ENCODE measurements around the gene TRAF7.

Gene TRAF7

DNA sequence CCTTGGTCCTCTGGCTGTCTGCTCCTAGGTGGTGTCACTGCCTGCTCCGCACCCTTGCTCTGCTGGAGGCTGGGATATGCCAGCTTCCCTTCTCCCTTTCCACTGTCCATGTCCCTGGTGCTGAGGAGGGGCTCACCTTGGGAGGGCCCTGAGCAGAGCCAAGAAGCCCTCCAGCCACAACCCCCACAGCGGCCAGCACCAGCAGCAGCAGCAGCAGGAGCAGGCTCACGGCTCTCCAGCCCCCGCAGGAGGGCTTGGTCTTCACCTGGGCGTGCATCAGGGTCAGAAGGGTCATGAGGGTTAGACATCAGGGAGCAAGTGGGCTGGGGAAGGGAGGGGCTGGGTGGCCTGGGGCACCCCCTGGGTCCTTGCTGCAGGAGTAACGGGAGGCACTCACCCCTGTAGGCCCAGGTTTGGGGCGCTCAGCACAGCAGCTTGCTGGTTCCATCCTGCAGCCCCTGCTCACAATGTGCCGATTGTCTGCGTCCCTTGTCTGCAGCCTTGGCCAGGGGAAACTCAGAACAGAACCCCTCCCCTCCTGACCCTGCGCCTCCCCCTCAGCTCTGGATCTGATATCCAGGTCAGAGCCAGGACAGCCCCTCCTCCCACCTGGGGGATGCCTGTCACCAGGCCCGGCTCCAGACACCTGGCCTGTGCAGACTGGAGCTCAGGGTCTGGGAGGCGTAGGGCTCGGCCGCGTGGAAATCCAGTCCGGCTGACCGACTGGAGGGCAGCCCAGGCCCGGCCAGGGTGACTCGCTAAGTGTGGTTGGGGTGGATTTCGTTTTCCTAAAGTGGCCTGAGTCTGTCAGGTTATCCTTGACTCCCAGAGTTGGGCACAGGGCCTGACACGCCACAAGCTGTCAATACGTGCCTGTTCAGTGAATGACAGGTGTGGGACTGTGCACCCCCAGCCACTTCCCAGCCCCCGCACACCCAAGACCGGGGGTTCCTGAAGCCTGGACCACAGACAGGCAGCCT lies 55.1 kb downstream of the TRAF7 start, which contains the start of gene BRICD5:
BRICD5 (minus strand) TSS at position 478 of the 980 bp plus-strand sequence; CDS start at position 448, 30 bp downstream.
- Histone ChIP-seq H3K4me3 (ENCODE audit: low read depth, low read length) (no peak within 1 kb of the TSS), H3K27me3 (ENCODE audit: control insufficient read depth, insufficient read depth, low read length) (no peaks in the 10 kb centered on the region), H3K9me3 (ENCODE audit: control insufficient read depth, insufficient read depth, low read length) (no peaks in the 10 kb centered on the region), H3K36me3 (ENCODE audit: control insufficient read depth, insufficient read depth, low read length) (peaks cover 45% of the 10 kb centered on the region), H3K9ac (ENCODE audit: low read depth, low read length) (peak within 1 kb of the TSS; percentile 47), H3K4me1 (ENCODE audit: control insufficient read depth, insufficient read depth, low read length) (no peaks in the 10 kb centered on the region)

DNA sequence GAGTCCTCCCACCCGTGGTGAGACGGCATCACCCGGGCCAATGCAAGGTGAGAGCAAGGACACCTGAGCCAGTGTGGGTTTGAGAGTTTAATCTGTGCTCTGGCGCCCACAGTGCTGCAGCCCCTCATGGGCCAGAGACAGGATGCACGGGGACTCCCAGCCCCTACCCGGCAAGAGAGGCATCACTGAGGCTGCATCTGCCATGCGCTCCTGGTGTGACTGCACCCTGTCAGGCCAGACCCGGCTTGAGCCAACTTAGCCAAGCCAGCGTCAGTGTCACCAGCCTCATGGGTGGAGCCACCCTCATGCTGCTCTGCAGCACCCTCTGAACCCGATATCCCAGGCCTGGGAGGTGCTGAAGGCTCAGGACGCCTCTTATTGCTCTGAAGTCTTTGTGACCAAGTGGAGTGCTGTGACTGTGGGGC lies 56.4 kb downstream of the TRAF7 start:
- Histone ChIP-seq H3K9ac (ENCODE audit: low read depth, low read length) (no peak overlapping the region), H3K4me3 (ENCODE audit: low read depth, low read length) (no peak overlapping the region), H3K9me3 (ENCODE audit: control insufficient read depth, insufficient read depth, low read length) (no peaks in the 10 kb centered on the region), H3K27me3 (ENCODE audit: control insufficient read depth, insufficient read depth, low read length) (no peaks in the 10 kb centered on the region), H3K36me3 (ENCODE audit: control insufficient read depth, insufficient read depth, low read length) (peaks cover 41% of the 10 kb centered on the region), H3K4me1 (ENCODE audit: control insufficient read depth, insufficient read depth, low read length) (no peaks in the 10 kb centered on the region)

DNA sequence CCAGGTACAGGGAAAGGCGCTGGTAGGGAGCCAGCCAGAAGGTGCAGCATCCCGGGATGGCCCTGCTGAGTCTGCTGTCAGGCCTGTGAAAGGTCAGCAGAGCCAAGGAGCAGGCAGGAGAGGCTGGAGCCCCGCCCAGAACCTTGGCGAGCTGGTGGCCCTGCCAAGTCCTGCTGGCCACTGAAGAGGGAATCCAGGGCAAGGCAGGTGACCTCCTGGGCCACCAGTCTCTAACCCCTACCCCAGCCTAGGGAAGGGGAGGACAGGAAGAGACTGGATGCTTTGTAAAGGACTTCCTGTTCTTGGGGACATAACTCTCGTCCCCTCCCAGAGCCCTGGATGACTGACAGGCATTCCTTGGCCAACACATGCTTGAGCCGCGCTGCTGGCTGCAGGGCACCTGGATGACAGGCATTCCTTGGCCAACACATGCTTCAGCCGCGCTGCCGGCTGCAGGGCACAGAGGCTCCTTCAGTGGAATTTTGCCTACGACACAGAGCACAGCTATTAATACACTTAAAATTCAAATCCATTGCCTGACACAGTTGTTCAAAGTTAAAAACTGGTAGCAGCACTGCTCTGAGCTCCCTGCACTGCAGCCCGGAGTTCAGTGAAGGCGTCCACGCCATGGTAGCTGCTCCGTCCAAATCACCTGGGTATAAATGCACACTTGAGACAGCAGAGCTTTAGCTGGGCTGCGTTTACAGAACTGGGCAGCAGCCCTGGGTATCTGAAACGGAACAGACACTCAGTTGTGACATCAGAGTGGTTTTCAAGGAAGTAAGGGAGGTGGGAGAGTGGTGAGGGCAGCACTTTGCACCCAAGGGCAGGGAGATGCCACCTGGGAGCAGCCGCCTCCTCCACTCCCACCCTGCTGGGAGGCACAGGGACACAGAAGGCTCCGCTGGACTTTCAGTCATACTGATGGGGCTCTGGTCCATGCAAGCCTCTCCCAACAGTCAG lies 57.1 kb downstream of the TRAF7 start:
- peaks cover 34% of the 10 kb centered on the region for H3K36me3 ChIP-seq (ENCODE audit: control insufficient read depth, insufficient read depth, low read length)
- H3K9ac ChIP-seq (ENCODE audit: low read depth, low read length) = peak overlapping the region; percentile 12
- peak overlapping the region; percentile 75 for H3K4me3 ChIP-seq (ENCODE audit: low read depth, low read length)

GRCh38 chr16:2213817-2214718 lies 58.5 kb downstream of the TRAF7 start:
- Histone ChIP-seq H3K4me1 (ENCODE audit: control insufficient read depth, insufficient read depth, low read length) (no peaks in the 10 kb centered on the region), H3K27me3 (ENCODE audit: control insufficient read depth, insufficient read depth, low read length) (no peaks in the 10 kb centered on the region), H3K4me3 (ENCODE audit: low read depth, low read length) (peak overlapping the region; percentile 75), H3K9me3 (ENCODE audit: control insufficient read depth, insufficient read depth, low read length) (no peaks in the 10 kb centered on the region), H3K9ac (ENCODE audit: low read depth, low read length) (peak overlapping the region; percentile 60), H3K36me3 (ENCODE audit: control insufficient read depth, insufficient read depth, low read length) (peaks cover 20% of the 10 kb centered on the region)

More for the DNA sequence above, 57.1 kb downstream of the TRAF7 start:
- Histone ChIP-seq H3K27me3 (ENCODE audit: control insufficient read depth, insufficient read depth, low read length) (no peaks in the 10 kb centered on the region), H3K4me1 (ENCODE audit: control insufficient read depth, insufficient read depth, low read length) (no peaks in the 10 kb centered on the region), H3K9me3 (ENCODE audit: control insufficient read depth, insufficient read depth, low read length) (no peaks in the 10 kb centered on the region)

DNA sequence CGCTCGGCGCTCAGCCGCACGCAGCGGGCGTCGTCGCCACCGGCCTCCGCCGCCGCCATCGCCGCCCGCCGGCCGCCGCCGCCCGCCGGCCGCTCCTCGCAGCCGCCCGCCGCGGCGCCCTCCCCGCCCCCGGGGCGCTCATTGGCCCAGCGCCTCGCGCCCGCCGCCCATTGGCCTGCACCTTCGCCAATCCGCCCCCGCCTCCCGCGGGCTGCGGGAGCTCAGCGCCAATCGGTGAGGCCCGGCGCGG lies 59.1 kb downstream of the TRAF7 start, which contains the start of gene PGP:
PGP (minus strand) TSS at position 122 of the 250 bp plus-strand sequence; CDS start at position 59, 63 bp downstream.
- Histone ChIP-seq H3K4me1 (ENCODE audit: control insufficient read depth, insufficient read depth, low read length) (no peaks in the 10 kb centered on the region), H3K36me3 (ENCODE audit: control insufficient read depth, insufficient read depth, low read length) (peaks cover 14% of the 10 kb centered on the region), H3K9ac (ENCODE audit: low read depth, low read length) (peak within 1 kb of the TSS; percentile 77), H3K4me3 (ENCODE audit: low read depth, low read length) (peak within 1 kb of the TSS; percentile 89), H3K27me3 (ENCODE audit: control insufficient read depth, insufficient read depth, low read length) (no peaks in the 10 kb centered on the region), H3K9me3 (ENCODE audit: control insufficient read depth, insufficient read depth, low read length) (no peaks in the 10 kb centered on the region)

- Histone ChIP-seq H3K9ac (ENCODE audit: low read depth, low read length) (no peak overlapping the region), H3K4me3 (ENCODE audit: low read depth, low read length) (no peak overlapping the region), H3K4me1 (ENCODE audit: control insufficient read depth, insufficient read depth, low read length) (no peaks in the 10 kb centered on the region), H3K27me3 (ENCODE audit: control insufficient read depth, insufficient read depth, low read length) (no peaks in the 10 kb centered on the region), H3K9me3 (ENCODE audit: control insufficient read depth, insufficient read depth, low read length) (no peaks in the 10 kb centered on the region), H3K36me3 (ENCODE audit: control insufficient read depth, insufficient read depth, low read length) (peaks cover 11% of the 10 kb centered on the region)
These were observed 60.7 kb downstream of the TRAF7 start for GRCh38 chr16:2216330-2216729.

GRCh38 chr16:2223221-2223941 lies 67.8 kb downstream of the TRAF7 start, which contains the start of gene E4F1:
TSS of gene E4F1 (plus strand) at chr16:2223591. CDS start at chr16:2223614, 23 bp downstream.
- H3K36me3 ChIP-seq (ENCODE audit: control insufficient read depth, insufficient read depth, low read length) = peaks cover 8% of the 10 kb centered on the region
- H3K27me3 ChIP-seq (ENCODE audit: control insufficient read depth, insufficient read depth, low read length) = no peaks in the 10 kb centered on the region
- no peaks in the 10 kb centered on the region for H3K4me1 ChIP-seq (ENCODE audit: control insufficient read depth, insufficient read depth, low read length)
- peak within 1 kb of the TSS; percentile 87 for H3K4me3 ChIP-seq (ENCODE audit: low read depth, low read length)
- no peaks in the 10 kb centered on the region for H3K9me3 ChIP-seq (ENCODE audit: control insufficient read depth, insufficient read depth, low read length)
- H3K9ac ChIP-seq (ENCODE audit: low read depth, low read length) = peak within 1 kb of the TSS; percentile 87

DNA sequence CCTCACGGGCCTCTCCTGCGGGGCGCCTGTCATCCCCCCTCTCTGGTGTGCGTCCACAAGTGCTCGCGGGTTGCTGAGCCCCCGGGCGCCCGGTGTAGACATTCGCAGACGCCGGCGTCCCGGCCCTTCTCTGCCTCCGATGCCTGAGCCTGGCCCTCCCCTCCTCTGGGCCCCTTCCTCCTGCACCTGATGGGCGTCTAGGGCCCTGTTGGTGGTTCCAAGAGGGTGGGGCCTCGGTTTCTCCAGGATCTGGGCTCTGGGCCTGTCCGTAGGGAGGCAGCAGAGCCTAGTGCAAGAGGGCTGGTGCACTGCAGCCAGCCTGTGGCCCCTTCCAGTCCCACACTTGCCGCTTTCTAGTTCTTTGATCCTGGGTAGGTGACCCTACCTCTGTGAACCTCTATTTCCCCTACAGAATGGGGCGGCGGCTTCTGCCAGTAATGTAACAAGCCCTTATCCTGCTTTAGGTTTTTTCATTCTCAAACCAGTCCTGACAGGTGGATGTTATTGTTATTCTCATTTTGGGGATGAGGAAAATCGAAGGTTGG lies 68.4 kb downstream of the TRAF7 start:
- Histone ChIP-seq H3K36me3 (ENCODE audit: control insufficient read depth, insufficient read depth, low read length) (peaks cover 14% of the 10 kb centered on the region), H3K4me1 (ENCODE audit: control insufficient read depth, insufficient read depth, low read length) (no peaks in the 10 kb centered on the region), H3K9ac (ENCODE audit: low read depth, low read length) (peak overlapping the region; percentile 87), H3K4me3 (ENCODE audit: low read depth, low read length) (peak overlapping the region; percentile 87), H3K27me3 (ENCODE audit: control insufficient read depth, insufficient read depth, low read length) (no peaks in the 10 kb centered on the region), H3K9me3 (ENCODE audit: control insufficient read depth, insufficient read depth, low read length) (no peaks in the 10 kb centered on the region)

GRCh38 chr16:2226245-2226793 lies 70.7 kb downstream of the TRAF7 start:
- Histone ChIP-seq H3K4me3 (ENCODE audit: low read depth, low read length) (no peak overlapping the region), H3K9me3 (ENCODE audit: control insufficient read depth, insufficient read depth, low read length) (no peaks in the 10 kb centered on the region), H3K4me1 (ENCODE audit: control insufficient read depth, insufficient read depth, low read length) (no peaks in the 10 kb centered on the region), H3K27me3 (ENCODE audit: control insufficient read depth, insufficient read depth, low read length) (no peaks in the 10 kb centered on the region), H3K36me3 (ENCODE audit: control insufficient read depth, insufficient read depth, low read length) (peaks cover 28% of the 10 kb centered on the region), H3K9ac (ENCODE audit: low read depth, low read length) (no peak overlapping the region)

GRCh38 chr16:2226918-2227317 lies 71.3 kb downstream of the TRAF7 start:
- H3K27me3 ChIP-seq (ENCODE audit: control insufficient read depth, insufficient read depth, low read length) = no peaks in the 10 kb centered on the region
- H3K9me3 ChIP-seq (ENCODE audit: control insufficient read depth, insufficient read depth, low read length) = no peaks in the 10 kb centered on the region
- H3K36me3 ChIP-seq (ENCODE audit: control insufficient read depth, insufficient read depth, low read length) = peaks cover 34% of the 10 kb centered on the region
- no peak overlapping the region for H3K4me3 ChIP-seq (ENCODE audit: low read depth, low read length)
- H3K9ac ChIP-seq (ENCODE audit: low read depth, low read length) = no peak overlapping the region
- no peaks in the 10 kb centered on the region for H3K4me1 ChIP-seq (ENCODE audit: control insufficient read depth, insufficient read depth, low read length)

Measured in iPS-15b (cell line).